Skin of body (tissue), 2 donors: ENCODE results near the gene PTPRD. TPM values are rescaled to one million over a fixed set of nuclear protein-coding genes. Genes with fewer than 3 reads are reported as not detected.

Experiments used
- DNase-seq: peaks from one replicate; lab custom pipeline; 2025; lab: John Stamatoyannopoulos, UW
- total RNA-seq: library from RNA; depleted of rRNA; stranded (reverse); fragments of >200 nt; gene quantifications from one replicate; pipeline ENCODE4 v1.2.3, GENCODE V29; 2014

PTPRD gene
- total RNA-seq, 1 donor from 2014 or later, result 29.9 TPM

- DNase-seq, result no peak
Measured at GRCh38 chr9:8693464-8693863, 1919.3 kb downstream of the PTPRD start.

DNA sequence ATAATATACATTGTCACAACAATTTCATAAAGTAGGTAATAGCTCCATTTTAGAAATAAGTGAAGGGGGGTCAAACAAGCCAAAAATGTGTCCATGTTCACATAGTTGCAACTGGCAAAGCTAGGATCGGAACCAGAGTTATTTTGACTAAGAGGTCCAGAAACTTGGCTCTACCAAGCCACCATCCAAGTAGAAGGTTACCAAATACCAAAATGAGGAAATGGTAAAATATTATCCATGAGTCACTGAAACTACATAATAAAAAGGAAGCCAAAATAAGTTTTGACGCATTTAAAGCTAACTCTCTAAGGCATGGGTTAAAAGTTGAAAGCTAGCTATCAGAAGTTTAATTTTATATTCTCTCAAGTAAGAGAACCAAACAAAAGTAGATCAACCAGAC lies 1926.3 kb downstream of the PTPRD start:
- DNase-seq, result no peak

GRCh38 chr9:8685825-8686224 lies 1927.0 kb downstream of the PTPRD start:
- no peak for DNase-seq

DNA sequence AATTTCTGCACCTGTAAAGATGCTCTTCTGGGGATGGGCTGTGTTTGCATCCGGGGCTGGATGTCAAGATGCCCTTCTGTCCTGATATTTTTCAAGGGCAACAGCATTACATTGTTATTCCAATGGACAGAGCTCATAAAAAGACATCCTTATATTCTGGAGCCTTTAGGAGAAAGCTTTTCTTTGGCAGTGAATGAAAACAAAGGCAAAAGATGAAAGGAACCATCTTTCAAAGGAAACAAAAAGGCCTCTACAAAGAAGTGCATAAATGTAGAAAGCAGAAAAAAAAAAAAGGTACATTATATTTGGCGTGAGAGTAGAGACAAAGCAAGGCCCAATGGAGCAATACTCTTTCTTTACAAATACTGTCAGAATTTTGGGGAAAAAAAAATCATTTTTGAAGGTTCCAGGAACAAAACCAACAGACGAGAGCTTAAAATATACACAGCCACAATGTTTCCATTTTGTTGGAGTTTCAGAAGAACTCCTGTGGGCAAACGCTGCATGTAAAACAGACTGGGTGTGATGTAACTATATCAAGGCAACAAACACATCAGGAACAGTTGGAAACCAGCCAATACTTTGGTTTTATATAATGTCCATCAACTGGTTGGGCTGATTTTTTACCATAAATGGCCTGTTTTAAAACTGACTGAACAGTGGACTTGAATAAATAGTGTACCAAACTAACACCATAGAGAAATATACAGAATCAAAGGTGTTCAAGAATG lies 1927.7 kb downstream of the PTPRD start:
- no peak for DNase-seq

GRCh38 chr9:8683496-8683895 lies 1929.3 kb downstream of the PTPRD start:
- no peak for DNase-seq

GRCh38 chr9:8680658-8681057 lies 1932.1 kb downstream of the PTPRD start:
- DNase-seq, result peak; percentile 25

DNA sequence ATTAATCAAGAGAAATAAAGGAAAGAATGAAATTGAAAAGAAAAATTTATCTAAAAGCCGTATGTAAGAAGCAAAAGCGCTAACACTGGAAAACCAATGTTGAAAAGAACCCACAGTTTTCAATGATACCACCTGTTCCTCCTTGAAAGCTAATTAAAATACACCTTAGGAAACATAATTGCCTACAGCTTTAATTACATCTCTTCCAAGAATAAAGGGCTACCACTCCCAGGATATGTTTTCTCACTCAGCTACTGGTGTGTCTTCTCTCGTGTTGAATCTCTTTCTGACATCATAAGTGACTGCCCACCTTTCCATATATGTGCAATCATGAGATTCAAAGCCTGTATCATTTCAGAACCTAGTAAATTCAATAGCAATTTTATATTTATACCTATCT lies 1932.6 kb downstream of the PTPRD start:
- DNase-seq, result no peak

DNA sequence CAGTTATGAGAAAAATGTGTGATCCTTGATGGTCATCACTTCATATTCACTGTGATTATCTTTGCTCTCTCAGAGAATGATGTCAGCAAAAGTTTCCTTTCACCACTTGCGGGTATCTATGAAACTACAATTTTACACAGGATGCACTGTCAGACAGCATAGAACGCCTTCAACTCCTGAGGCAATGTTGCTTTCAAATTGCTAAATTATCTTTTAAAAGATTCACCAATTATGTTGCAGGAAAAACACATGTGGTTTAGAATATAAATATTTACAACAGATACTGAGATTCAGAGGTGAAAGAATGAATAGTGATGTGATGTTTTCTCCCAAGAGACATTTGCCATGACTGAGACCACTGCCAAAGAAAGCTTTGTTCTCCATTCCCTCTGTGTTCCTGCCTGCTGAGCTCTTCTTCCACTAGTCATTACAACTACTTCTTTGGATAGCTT lies 1933.4 kb downstream of the PTPRD start:
- DNase-seq, result no peak

- DNase-seq, result no peak
Measured at GRCh38 chr9:8677741-8678140, 1935.1 kb downstream of the PTPRD start.

DNA sequence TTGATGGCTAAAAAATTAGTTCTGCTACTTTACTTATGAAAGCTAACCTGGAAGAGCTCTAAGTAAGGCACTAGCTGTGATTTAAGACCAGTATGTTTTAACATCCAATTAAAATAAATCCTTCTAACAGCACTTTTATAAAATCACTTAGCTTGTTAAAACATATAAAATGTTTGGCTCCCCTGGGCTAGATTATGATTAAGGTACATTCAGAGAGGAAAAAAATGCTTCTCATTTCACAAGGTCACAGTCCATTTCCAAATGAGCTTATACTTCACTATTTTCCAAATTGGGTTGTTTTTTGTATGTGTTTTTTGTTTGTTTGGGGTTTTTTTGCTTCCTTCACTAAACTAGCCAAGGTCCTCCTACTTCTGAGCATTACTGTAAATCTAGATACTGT lies 1938.3 kb downstream of the PTPRD start:
- no peak for DNase-seq

- no peak for DNase-seq
Measured at GRCh38 chr9:8673830-8674229, 1939.0 kb downstream of the PTPRD start.

- no peak for DNase-seq
Measured at GRCh38 chr9:8670751-8671150, 1942.1 kb downstream of the PTPRD start.

- DNase-seq, result no peak
Measured at GRCh38 chr9:8668751-8669150, 1944.1 kb downstream of the PTPRD start.

DNA sequence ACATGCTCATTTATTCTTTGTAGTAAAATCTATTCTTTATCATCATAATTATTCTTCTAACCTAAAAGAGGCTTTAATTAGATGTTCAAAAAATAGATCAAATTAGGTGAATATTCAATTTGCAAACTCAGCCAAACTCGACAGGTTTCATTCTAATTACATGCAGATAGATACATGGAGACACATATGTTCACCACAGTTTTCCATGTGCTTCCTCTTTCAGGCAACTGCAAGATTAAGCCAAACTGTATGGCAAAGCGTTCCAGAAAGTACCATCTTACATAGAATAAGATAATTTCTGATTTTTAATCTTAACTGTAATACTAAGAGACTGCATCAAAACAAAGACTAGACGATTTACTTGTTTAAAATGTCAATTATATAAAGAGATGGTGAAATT lies 1944.6 kb downstream of the PTPRD start:
- DNase-seq, result no peak

GRCh38 chr9:8666060-8666459 lies 1946.7 kb downstream of the PTPRD start:
- no peak for DNase-seq

DNA sequence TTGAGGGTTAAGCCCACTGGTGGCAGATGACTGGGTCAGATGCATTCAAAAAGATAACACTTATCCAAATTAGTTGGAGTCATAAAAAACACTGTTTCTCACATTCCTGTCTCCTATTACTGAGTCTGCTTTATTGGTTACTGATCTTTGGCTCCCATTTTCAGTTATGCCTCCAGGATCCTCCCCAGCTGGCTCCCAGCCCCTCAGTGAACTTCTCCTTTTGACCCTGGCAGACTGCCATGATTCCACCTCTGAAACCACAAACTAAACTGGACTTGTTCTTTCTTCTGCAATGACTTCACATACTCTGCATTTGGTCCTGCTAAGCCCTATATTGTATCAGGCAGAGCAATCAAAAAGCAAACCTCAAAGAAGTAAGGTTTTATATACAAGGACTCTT lies 1952.4 kb downstream of the PTPRD start:
- peak; percentile 33 for DNase-seq

DNA sequence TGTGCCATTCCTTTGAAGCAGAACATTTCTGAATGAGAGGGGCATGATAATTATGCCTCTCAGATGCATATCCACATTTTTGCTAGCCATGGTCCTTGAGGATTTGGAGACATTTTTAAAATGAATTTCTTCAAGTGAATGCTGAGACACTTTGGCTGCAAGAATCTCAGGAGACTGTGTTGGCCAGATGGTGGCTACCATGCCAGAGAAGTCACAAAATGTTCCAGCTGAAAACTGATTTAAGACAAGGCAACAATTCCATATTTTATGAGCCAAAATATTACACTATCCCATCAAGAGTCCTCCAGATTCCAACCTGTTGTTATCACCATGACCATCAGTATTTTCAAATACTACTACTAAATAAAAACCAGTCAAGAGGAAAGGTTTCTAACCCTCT lies 1953.7 kb downstream of the PTPRD start:
- DNase-seq, result no peak

- no peak for DNase-seq
Measured at GRCh38 chr9:8655071-8655470, 1957.7 kb downstream of the PTPRD start.

- DNase-seq, result no peak
Measured at GRCh38 chr9:8653855-8654254, 1958.9 kb downstream of the PTPRD start.

- no peak for DNase-seq
Measured at GRCh38 chr9:8653111-8653510, 1959.7 kb downstream of the PTPRD start.

- DNase-seq, result no peak
Measured at GRCh38 chr9:8652255-8652654, 1960.5 kb downstream of the PTPRD start.

- no peak for DNase-seq
Measured at GRCh38 chr9:8651846-8652215, 1961.0 kb downstream of the PTPRD start.

DNA sequence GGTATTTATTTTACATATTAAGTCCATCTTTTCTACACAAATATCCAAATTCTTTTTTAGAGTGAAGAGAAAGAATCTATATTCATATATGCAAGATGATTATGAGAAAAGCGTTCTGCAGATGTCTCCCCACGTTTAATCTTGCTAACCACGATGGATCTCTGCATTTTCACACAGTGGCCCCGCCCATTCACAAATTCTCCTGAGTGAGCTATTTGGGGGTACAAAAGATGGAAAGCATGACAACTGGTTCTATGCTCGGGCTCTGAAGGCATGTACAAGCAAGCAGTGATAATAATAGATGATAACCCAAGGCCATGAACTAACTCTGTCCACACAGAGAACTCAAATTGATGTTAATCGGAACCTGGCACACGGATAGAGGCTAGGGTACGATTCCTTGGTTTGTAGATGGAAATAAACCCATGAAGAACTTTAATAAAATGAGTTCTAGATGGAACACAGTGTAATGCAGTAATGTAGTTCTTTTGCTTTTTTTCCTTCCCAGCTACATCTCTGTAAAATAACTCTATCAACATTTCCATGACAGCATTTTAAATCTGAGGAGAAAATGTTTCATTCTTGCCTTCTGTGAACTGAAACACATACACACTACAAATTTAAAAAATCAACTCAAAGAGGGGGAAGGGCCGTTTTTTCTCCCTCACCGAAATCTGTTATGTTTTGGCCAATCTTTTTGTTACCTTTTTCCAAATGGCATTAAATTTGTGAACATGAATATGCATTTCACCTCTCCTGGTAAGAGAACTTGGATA lies 1961.5 kb downstream of the PTPRD start:
- no peak for DNase-seq
